ENCODE measurements around the gene TUFM.
A peak's percentile ranks its signal among the peaks of the same experiment; 100 is the strongest.
"Not testable (repeated sequence)": the region's sequence is repeated elsewhere in the genome, so short reads cannot be mapped to it uniquely, and the experiment has no call there.

The TUFM gene

GRCh38 chr16:28875134-28876018, 29.2 kb upstream of the TUFM start:
- no peak for DNase-seq (ENCODE audit: low read depth in 3 of 3, low spot score in 1 of 3)

DNA sequence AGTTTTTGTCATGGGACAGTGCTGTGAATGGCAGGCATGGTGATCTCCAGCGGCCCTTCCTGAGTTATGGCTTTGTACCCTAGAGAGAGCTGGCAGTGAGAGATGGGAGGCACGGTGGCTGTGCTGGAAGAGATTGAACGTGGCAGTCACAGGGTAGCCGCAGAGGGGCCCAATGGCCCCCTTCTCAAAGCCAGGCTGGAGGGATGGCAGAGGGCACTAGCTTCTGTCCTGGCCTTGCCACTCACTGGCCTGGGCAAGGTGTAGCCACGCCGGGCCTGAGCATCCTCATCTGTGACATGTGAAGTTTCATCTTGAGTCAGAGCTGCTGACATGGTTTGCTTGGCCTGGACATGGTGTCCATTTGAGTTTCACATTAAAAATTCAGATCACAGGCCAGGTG, 28.3 kb upstream of the TUFM start:
- DNase-seq (ENCODE audit: low read depth in 3 of 3, low spot score in 1 of 3), result no peak

GRCh38 chr16:28873543-28874201, 27.5 kb upstream of the TUFM start:
- peak in 2 of 3 donors; percentile 34 to 57 for DNase-seq (ENCODE audit: low read depth in 3 of 3, low spot score in 1 of 3)

- DNase-seq (ENCODE audit: low read depth in 3 of 3, low spot score in 1 of 3), result no peak
Measured at GRCh38 chr16:28872952-28873351, 26.8 kb upstream of the TUFM start.

- DNase-seq (ENCODE audit: low read depth in 3 of 3, low spot score in 1 of 3), result no peak
Measured at GRCh38 chr16:28869201-28869600, 23.1 kb upstream of the TUFM start.

- not testable (repeated sequence) for DNase-seq (ENCODE audit: low read depth in 3 of 3, low spot score in 1 of 3)
Measured at GRCh38 chr16:28867646-28868045, 21.5 kb upstream of the TUFM start.

DNA sequence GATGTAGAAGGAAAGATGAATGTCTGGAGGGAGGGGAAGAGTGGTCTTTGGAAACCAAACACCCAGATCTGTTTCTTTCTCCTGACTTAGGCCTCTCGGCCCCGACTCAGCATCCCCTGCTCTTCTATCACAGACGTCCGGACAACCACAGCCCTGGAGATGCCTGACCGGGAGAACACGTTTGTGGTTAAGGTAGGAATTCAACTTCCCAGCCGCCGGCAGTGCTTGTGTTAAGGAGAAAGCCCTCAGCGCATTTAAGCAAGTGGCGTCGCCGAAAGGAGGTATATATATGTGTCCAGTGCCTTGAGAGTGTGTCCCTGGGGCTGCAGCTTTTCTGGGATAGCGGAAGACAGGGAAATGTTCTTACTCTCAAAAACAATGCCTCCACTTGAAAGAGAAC, 21.1 kb upstream of the TUFM start:
- no peak for DNase-seq (ENCODE audit: low read depth in 3 of 3, low spot score in 1 of 3)

DNA sequence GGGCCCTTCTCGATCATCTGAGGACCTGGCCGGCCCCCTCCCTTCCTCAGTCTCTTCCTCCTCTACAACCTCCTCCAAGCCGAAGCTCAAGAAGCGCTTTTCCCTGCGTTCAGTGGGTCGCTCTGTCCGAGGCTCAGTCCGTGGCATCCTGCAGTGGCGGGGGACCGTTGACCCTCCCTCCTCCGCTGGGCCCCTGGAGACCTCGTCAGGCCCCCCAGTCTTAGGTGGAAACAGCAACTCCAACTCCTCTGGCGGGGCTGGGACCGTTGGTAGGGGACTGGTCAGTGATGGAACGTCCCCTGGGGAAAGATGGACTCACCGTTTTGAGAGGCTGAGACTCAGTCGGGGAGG, 20.3 kb upstream of the TUFM start:
- DNase-seq (ENCODE audit: low read depth in 3 of 3, low spot score in 1 of 3), result no peak

DNA sequence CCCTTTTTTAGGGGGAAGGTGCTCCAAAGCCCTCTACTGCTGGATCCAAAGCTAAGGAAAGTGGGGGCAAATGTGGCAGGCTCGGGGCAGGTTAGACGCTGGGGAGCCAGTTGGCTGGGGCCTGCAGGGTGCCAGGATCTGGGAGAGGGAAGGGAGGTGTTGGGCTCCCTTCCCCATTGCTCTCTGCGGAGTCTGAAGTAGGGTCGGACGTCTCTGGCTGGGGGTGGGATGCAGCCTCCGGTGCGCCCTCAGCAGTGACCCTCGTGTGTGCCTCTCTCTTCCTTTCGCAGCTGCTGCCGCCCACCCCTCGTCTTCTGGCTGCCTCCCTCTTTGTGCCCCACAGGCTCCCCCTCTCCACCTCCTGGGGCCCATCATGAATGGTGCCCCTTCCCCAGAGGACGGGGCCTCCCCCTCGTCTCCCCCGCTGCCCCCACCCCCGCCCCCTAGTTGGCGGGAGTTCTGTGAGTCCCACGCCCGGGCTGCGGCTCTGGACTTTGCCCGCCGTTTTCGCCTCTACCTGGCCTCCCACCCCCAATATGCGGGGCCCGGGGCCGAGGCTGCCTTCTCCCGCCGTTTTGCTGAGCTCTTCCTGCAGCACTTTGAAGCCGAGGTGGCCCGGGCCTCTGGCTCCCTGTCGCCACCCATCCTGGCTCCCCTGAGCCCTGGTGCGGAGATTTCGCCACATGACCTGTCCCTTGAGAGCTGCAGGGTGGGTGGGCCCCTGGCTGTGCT, 19.7 kb upstream of the TUFM start:
- DNase-seq (ENCODE audit: low read depth in 3 of 3, low spot score in 1 of 3), result no peak

DNA sequence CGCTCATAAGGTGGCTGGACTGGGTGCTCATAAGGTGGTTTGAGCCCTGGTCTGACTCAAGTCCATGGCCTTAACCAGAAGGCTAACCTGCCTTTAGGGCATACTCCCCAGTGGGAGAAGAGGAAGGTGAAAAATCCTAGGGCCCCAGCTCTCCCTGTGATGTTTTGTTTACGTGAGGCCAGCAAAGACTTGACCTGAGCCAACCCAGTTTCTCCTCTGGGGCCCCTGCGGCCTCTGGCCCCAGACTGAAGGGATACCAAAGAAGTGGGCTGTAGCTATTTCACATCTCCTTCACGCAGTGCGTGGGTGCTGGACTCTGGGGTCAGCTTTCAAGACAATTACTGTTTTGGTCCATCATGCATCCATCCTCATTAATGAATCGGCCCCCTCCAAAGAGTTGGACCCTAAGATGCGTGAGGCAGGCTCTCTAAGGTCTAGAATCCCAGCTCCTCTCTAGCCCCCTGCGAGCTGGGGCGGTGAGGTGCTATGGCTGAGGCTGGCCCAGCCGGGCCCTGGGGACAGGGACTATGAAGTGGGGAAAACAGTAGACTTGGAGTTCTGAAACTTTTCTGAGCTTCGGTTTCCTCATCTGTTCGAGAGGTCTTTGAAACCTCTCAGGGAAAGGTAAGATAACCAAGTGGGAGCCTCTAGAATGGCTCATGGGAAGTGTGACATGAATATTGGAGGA, 19.0 kb upstream of the TUFM start:
- DNase-seq (ENCODE audit: low read depth in 3 of 3, low spot score in 1 of 3), result no peak

GRCh38 chr16:28863929-28864793, 18.0 kb upstream of the TUFM start:
- no peak for DNase-seq (ENCODE audit: low read depth in 3 of 3, low spot score in 1 of 3)

- DNase-seq (ENCODE audit: low read depth in 3 of 3, low spot score in 1 of 3), result no peak
Measured at GRCh38 chr16:28859326-28859725, 13.2 kb upstream of the TUFM start.

DNA sequence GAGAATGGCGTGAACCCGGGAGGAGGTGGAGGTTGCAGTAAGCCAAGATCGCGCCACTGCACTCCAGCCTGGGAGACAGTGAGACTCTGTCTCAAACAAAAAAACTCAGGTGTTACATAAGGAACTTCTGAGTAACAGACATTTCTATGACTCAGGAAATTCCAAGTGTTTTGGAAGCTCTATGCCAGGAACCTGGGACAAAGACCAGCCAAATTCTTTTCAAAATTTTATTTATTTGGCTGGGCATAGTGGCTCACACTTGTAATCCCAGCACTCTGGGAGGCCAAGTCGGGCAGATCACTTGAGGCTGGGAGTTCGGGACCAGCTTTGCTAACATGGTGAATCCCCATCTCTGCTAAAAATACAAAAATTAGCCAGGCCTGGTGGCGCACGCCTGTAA, 12.3 kb upstream of the TUFM start:
- DNase-seq (ENCODE audit: low read depth in 3 of 3, low spot score in 1 of 3), result no peak

DNA sequence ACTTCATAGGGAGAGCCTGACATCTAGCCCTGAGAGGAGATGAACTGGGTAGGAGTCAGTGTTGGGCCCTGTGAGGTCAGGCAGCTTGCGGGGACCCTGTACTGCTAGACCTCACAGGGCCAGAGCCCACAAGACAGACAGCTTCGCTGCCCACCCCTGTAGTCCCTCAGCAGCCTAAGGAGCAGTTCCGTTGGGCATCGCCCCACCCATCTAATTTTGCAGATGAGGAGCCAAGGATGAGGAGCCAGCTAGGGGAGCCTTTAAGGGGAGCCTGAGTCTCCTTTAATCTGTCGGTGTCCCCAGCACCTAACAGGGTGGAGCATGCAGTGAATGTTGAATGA, 755 bp upstream of the TUFM start:
- no peak for DNase-seq (ENCODE audit: low read depth in 3 of 3, low spot score in 1 of 3)

- DNase-seq (ENCODE audit: low read depth in 3 of 3, low spot score in 1 of 3), result no peak
Measured at GRCh38 chr16:28845761-28846079, 428 bp downstream of the TUFM start.

- DNase-seq (ENCODE audit: low read depth in 3 of 3, low spot score in 1 of 3), result no peak
Measured at GRCh38 chr16:28845293-28845692, 855 bp downstream of the TUFM start.

GRCh38 chr16:28844226-28844885, 1.8 kb downstream of the TUFM start:
- no peak for DNase-seq (ENCODE audit: low read depth in 3 of 3, low spot score in 1 of 3)

- no peak for DNase-seq (ENCODE audit: low read depth in 3 of 3, low spot score in 1 of 3)
Measured at GRCh38 chr16:28843766-28844165, 2.4 kb downstream of the TUFM start.

- no peak for DNase-seq (ENCODE audit: low read depth in 3 of 3, low spot score in 1 of 3)
Measured at GRCh38 chr16:28842696-28843095, 3.5 kb downstream of the TUFM start.

DNA sequence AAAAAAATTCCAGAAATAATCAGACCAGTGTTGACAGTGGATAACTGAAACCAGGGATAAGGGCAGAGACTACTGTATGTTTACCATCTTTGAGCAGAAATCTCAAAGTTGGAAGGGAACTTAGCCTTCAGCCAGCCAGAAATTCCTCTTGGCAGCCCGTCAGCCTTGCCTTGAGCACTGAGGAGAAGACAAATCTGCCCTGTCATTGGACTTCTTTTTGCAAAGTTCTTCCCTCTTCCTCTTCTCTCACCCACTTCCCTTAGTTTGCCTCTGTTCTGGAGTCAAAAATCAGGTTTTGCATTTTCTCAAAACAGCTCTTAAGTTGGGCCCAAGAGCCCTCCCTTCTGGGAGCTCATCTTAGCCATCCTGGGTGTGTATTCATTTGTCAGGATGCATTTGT, 6.2 kb downstream of the TUFM start:
- no peak for DNase-seq (ENCODE audit: low read depth in 3 of 3, low spot score in 1 of 3)

All from stimulated activated CD4-positive, alpha-beta T cell treated with anti-CD3 and anti-CD28 coated beads, TNF-alpha, amount 100 ng/mL, for 1 hour (primary cell).